WTC11 (cell line): ENCODE measurements around the gene CD82. TPM values are rescaled to one million over a fixed set of nuclear protein-coding genes. Genes with fewer than 3 reads are reported as not detected.

Experiments used
- ATAC-seq: fragments of 200-7000 bp; cut with Tn5 transposase; 2 replicates; pipeline ENCODE4 v1.10.0; 2021; ENCODE audit warnings: mild to moderate bottlenecking, moderate library complexity
- CTCF ChIA-PET: fragments of 300-600 bp; sonication (Branson Sonifier 250); formaldehyde crosslinking; loops from one replicate; lab custom pipeline; 2021; ENCODE audit warnings: antibody characterized with exemption; lab: Charles Lee
- POLR2A ChIA-PET: fragments of 350-600 bp; sonication (Branson Sonifier 250); formaldehyde crosslinking; loops from one replicate; lab custom pipeline; 2021; ENCODE audit warnings: antibody characterized with exemption; lab: Charles Lee
- DNase-seq: peaks from one replicate; pipeline ENCODE4 v3.0.0; 2021; ENCODE audit warnings: low spot score
- H3K27ac Mint-ChIP-seq: 2 replicates; pipeline ENCODE4 v1.8.0; 2021; ENCODE audit warnings: mixed read lengths
- H3K27me3 Mint-ChIP-seq: 2 replicates; pipeline ENCODE4 v1.8.0; 2021; ENCODE audit warnings: low read depth, mild to moderate bottlenecking, moderate library complexity, mixed read lengths
- H3K36me3 Mint-ChIP-seq: 2 replicates; pipeline ENCODE4 v1.8.0; 2021; ENCODE audit warnings: mixed read lengths
- H3K4me1 Mint-ChIP-seq: 2 replicates; pipeline ENCODE4 v1.8.0; 2022; ENCODE audit warnings: mixed read lengths
- H3K4me3 Mint-ChIP-seq: 2 replicates; pipeline ENCODE4 v1.8.0; 2021; ENCODE audit warnings: mild to moderate bottlenecking, moderate library complexity, mixed read lengths
- H3K9me3 Mint-ChIP-seq: 2 replicates; pipeline ENCODE4 v1.8.0; 2021; ENCODE audit warnings: mixed read lengths
- CBFB ChIP-seq: sonication (generic); formaldehyde crosslinking; IDR thresholded peaks from 2 replicates; pipeline ENCODE4 v1.8.1; 2022; ENCODE audit warnings: mild to moderate bottlenecking, low read depth, missing genetic modification reagents
- CDX4 ChIP-seq: fragments of 250-450 bp; sonication (Bioruptor Pico); IDR thresholded peaks from 2 replicates; pipeline ENCODE4 v1.9.0; 2021; ENCODE audit warnings: moderate library complexity, mild to moderate bottlenecking, inconsistent platforms, borderline replicate concordance
- CREB1 ChIP-seq: sonication (generic); formaldehyde crosslinking; IDR thresholded peaks from 2 replicates; pipeline ENCODE4 v1.8.0; 2023; ENCODE audit warnings: mild to moderate bottlenecking, missing genetic modification reagents
- E2F4 ChIP-seq: sonication (generic); formaldehyde crosslinking; IDR thresholded peaks from 2 replicates; pipeline ENCODE4 v1.8.1; 2022; ENCODE audit warnings: low read depth, mild to moderate bottlenecking, moderate library complexity, missing genetic modification reagents, borderline replicate concordance
- ELF4 ChIP-seq: sonication (generic); formaldehyde crosslinking; IDR thresholded peaks from 2 replicates; pipeline ENCODE4 v1.8.1; 2022; ENCODE audit warnings: low read depth, mild to moderate bottlenecking, moderate library complexity, missing genetic modification reagents
- FOXJ3 ChIP-seq: sonication (generic); formaldehyde crosslinking; IDR thresholded peaks from 2 replicates; pipeline ENCODE4 v1.9.0; 2021; ENCODE audit warnings: missing genetic modification reagents, mild to moderate bottlenecking, borderline replicate concordance
- GTF2I ChIP-seq: fragments of 250-450 bp; sonication (Bioruptor Pico); conservative IDR thresholded peaks from 2 replicates; pipeline ENCODE4 v1.4.0; 2021; ENCODE audit warnings: mild to moderate bottlenecking
- JAZF1 ChIP-seq: fragments of 250-450 bp; sonication (Bioruptor Pico); IDR thresholded peaks from 2 replicates; pipeline ENCODE4 v1.9.0; 2021; ENCODE audit warnings: moderate library complexity, mild to moderate bottlenecking, inconsistent platforms
- JUN ChIP-seq: sonication (generic); formaldehyde crosslinking; IDR thresholded peaks from 2 replicates; pipeline ENCODE4 v1.8.0; 2023; ENCODE audit warnings: mild to moderate bottlenecking, missing genetic modification reagents
- MAX ChIP-seq: sonication (generic); formaldehyde crosslinking; IDR thresholded peaks from 2 replicates; pipeline ENCODE4 v1.8.0; 2022; ENCODE audit warnings: mild to moderate bottlenecking, missing genetic modification reagents
- NFATC4 ChIP-seq: fragments of 250-450 bp; sonication (Bioruptor Pico); IDR thresholded peaks from 2 replicates; pipeline ENCODE4 v1.9.0; 2021; ENCODE audit warnings: mild to moderate bottlenecking
- NR3C1 ChIP-seq: sonication (generic); formaldehyde crosslinking; conservative IDR thresholded peaks from 2 replicates; pipeline ENCODE4 v1.8.1; 2023; ENCODE audit warnings: low read depth, mild to moderate bottlenecking, missing genetic modification reagents
- OVOL2 ChIP-seq: fragments of 250-450 bp; sonication (Bioruptor Pico); IDR thresholded peaks from 2 replicates; pipeline ENCODE4 v1.9.0; 2021; ENCODE audit warnings: mild to moderate bottlenecking, borderline replicate concordance
- PRDM15 ChIP-seq: sonication (generic); formaldehyde crosslinking; IDR thresholded peaks from 2 replicates; pipeline ENCODE4 v1.8.0; 2022; ENCODE audit warnings: missing genetic modification reagents
- SMAD3 ChIP-seq: sonication (generic); formaldehyde crosslinking; IDR thresholded peaks from 2 replicates; pipeline ENCODE4 v1.8.0; 2022; ENCODE audit warnings: missing genetic modification reagents, mild to moderate bottlenecking, borderline replicate concordance
- ZMAT4 ChIP-seq: fragments of 250-450 bp; sonication (Bioruptor Pico); IDR thresholded peaks from 2 replicates; pipeline ENCODE4 v1.9.0; 2021; ENCODE audit warnings: mild to moderate bottlenecking
- ZNF317 ChIP-seq: sonication (generic); formaldehyde crosslinking; IDR thresholded peaks from 2 replicates; pipeline ENCODE4 v1.8.1; 2023; ENCODE audit warnings: low read depth, mild to moderate bottlenecking, moderate library complexity, missing genetic modification reagents, borderline replicate concordance
- ZNF396 ChIP-seq: fragments of 250-450 bp; sonication (Bioruptor Pico); IDR thresholded peaks from 2 replicates; pipeline ENCODE4 v1.8.0; 2021; ENCODE audit warnings: mild to moderate bottlenecking, moderate library complexity, borderline replicate concordance
- ZNF671 ChIP-seq: fragments of 250-450 bp; sonication (Bioruptor Pico); IDR thresholded peaks from 2 replicates; pipeline ENCODE4 v1.8.0; 2021; ENCODE audit warnings: mild to moderate bottlenecking
- total RNA-seq: library from RNA; stranded (reverse); gene quantifications from 3 replicates; pipeline ENCODE4 v1.2.3, GENCODE V29; 2021
- TF ChIP-seq, protein P1 (sequence below): sonication (generic); formaldehyde crosslinking; IDR thresholded peaks from 2 replicates; pipeline ENCODE4 v1.8.0; 2023; ENCODE audit warnings: mild to moderate bottlenecking, missing genetic modification reagents
- TF ChIP-seq, protein P2 (sequence below): fragments of 200-600 bp; IDR thresholded peaks from 2 replicates; pipeline ENCODE4 v1.8.0; 2022; ENCODE audit warnings: antibody characterized with exemption

The CD82 gene
- total RNA-seq, 1 experiment from 2014 or later = 15.5 TPM

GRCh38 chr11:44576656-44577055 is 11.2 kb downstream of the CD82 start:
- POLR2A ChIA-PET = no interaction called here
- ATAC-seq (no peak), DNase-seq (no peak)
- Mint-ChIP-seq H3K27ac (no peak overlapping the region), H3K9me3 (no peaks in the 10 kb centered on the region), H3K4me1 (peaks cover 22% of the 10 kb centered on the region), H3K4me3 (no peak overlapping the region), H3K36me3 (no peaks in the 10 kb centered on the region), H3K27me3 (no peaks in the 10 kb centered on the region)
- CTCF ChIA-PET = interaction anchor here (0.8 to 1.4 kb wide), 4 partner anchors 11 to 360 kb away, joined by 3 to 5 read pairs (median 4); partner anchors contain the start of gene CD82
- TF ChIP-seq OVOL2 (no peak), CBFB (CRISPR knock-in tag) (no peak), CREB1 (CRISPR knock-in tag) (no peak), CDX4 (CRISPR knock-in tag) (no peak), NFATC4 (CRISPR knock-in tag) (no peak)
- TF ChIP-seq, protein P1, sequence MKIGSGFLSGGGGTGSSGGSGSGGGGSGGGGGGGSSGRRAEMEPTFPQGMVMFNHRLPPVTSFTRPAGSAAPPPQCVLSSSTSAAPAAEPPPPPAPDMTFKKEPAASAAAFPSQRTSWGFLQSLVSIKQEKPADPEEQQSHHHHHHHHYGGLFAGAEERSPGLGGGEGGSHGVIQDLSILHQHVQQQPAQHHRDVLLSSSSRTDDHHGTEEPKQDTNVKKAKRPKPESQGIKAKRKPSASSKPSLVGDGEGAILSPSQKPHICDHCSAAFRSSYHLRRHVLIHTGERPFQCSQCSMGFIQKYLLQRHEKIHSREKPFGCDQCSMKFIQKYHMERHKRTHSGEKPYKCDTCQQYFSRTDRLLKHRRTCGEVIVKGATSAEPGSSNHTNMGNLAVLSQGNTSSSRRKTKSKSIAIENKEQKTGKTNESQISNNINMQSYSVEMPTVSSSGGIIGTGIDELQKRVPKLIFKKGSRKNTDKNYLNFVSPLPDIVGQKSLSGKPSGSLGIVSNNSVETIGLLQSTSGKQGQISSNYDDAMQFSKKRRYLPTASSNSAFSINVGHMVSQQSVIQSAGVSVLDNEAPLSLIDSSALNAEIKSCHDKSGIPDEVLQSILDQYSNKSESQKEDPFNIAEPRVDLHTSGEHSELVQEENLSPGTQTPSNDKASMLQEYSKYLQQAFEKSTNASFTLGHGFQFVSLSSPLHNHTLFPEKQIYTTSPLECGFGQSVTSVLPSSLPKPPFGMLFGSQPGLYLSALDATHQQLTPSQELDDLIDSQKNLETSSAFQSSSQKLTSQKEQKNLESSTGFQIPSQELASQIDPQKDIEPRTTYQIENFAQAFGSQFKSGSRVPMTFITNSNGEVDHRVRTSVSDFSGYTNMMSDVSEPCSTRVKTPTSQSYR (CRISPR knock-in tag) = no peak

DNA sequence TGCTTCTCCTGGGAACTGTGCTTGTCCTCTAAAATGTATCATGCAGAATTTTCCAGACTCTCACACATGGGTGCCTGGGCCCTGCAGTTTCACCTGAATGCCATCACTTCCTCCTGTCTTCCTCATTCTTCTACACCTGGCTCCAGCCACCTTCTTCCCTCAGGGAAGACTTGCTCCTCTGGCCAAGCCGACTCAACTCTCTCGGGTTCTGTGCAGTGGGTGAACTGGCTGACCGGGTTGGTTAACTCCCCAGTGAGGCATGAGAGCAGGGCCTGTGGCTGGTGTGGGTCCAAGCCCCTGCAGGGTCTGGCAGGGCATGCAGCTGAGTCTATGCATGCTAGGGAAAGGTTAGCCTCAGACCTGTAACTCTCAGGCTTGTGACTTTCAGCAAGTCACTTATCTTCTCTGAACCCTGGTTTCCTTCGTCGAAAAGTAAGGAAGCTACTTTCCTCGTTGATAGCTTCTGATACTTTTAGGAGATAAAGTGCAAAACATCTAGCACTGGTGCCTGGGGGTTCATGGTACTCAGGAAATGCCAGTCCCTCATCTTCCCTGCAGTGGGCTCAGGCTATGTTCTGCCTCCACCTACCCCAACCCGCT is 11.9 kb downstream of the CD82 start:
- TF ChIP-seq FOXJ3 (CRISPR knock-in tag) = no peak
- no peak for TF ChIP-seq PRDM15
- TF ChIP-seq ZNF396 = no peak
- TF ChIP-seq JAZF1 (CRISPR knock-in tag) = no peak
- no peak for TF ChIP-seq ZMAT4 (CRISPR knock-in tag)
- no peak for TF ChIP-seq ZNF317 (CRISPR knock-in tag)
- TF ChIP-seq, protein P2, sequence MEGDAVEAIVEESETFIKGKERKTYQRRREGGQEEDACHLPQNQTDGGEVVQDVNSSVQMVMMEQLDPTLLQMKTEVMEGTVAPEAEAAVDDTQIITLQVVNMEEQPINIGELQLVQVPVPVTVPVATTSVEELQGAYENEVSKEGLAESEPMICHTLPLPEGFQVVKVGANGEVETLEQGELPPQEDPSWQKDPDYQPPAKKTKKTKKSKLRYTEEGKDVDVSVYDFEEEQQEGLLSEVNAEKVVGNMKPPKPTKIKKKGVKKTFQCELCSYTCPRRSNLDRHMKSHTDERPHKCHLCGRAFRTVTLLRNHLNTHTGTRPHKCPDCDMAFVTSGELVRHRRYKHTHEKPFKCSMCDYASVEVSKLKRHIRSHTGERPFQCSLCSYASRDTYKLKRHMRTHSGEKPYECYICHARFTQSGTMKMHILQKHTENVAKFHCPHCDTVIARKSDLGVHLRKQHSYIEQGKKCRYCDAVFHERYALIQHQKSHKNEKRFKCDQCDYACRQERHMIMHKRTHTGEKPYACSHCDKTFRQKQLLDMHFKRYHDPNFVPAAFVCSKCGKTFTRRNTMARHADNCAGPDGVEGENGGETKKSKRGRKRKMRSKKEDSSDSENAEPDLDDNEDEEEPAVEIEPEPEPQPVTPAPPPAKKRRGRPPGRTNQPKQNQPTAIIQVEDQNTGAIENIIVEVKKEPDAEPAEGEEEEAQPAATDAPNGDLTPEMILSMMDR = no peak
- no peak for TF ChIP-seq GTF2I (CRISPR knock-in tag)
- no peak for TF ChIP-seq NR3C1
- no peak for TF ChIP-seq JUN
- no peak for TF ChIP-seq ELF4
- no peak for TF ChIP-seq SMAD3 (CRISPR knock-in tag)
- TF ChIP-seq ZNF671 = no peak
- no peak for TF ChIP-seq MAX (CRISPR knock-in tag)
- TF ChIP-seq E2F4 (CRISPR knock-in tag) = no peak
- CTCF ChIA-PET = interaction anchor here (0.8 to 1.4 kb wide), 5 partner anchors 12 to 675 kb away, joined by 3 to 5 read pairs (median 3); partner anchors contain the start of gene CD82
- POLR2A ChIA-PET = interaction anchor here (0.8 kb wide), 1 partner anchor 12 kb away, joined by 3 read pairs; the partner anchor contains the start of gene CD82
- DNase-seq = no peak
- Mint-ChIP-seq H3K27ac (no peak overlapping the region), H3K27me3 (no peaks in the 10 kb centered on the region), H3K9me3 (no peaks in the 10 kb centered on the region), H3K36me3 (no peaks in the 10 kb centered on the region), H3K4me3 (no peak overlapping the region), H3K4me1 (peaks cover 15% of the 10 kb centered on the region)
- no peak for ATAC-seq
